H9 (cell line): ENCODE data around the gene ABTB1. TPM values are rescaled to one million over a fixed set of nuclear protein-coding genes. Genes with fewer than 3 reads are reported as not detected.

Source experiments
- DNase-seq: peaks from one replicate; pipeline ENCODE4 v3.0.0-alpha.2; 2017
- H2AFZ ChIP-seq: one replicate; pipeline ENCODE4 v1.6.1; 2013; ENCODE audit warnings: mild to moderate bottlenecking, low read length, control low read depth, moderate library complexity
- H2AK5ac ChIP-seq: 2 replicates; pipeline ENCODE4 v1.6.1; 2013; ENCODE audit warnings: low read length, control low read depth, mixed read lengths; ENCODE audit not compliant: insufficient read length
- H2BK120ac ChIP-seq: one replicate; pipeline ENCODE4 v1.6.1; 2013; ENCODE audit warnings: low read depth, mild to moderate bottlenecking, low read length, control low read depth, inconsistent platforms; ENCODE audit not compliant: poor library complexity, severe bottlenecking
- H2BK12ac ChIP-seq: 2 replicates; pipeline ENCODE4 v1.6.1; 2013; ENCODE audit warnings: low read length, control low read depth, mixed read lengths, low read depth; ENCODE audit not compliant: insufficient read length
- H2BK15ac ChIP-seq: 2 replicates; pipeline ENCODE4 v1.6.1; 2013; ENCODE audit warnings: low read depth, low read length, control low read depth
- H2BK20ac ChIP-seq: one replicate; pipeline ENCODE4 v1.6.1; 2013; ENCODE audit warnings: low read depth, mild to moderate bottlenecking, low read length, control low read depth, inconsistent platforms; ENCODE audit not compliant: poor library complexity, severe bottlenecking
- H2BK5ac ChIP-seq: 2 replicates; pipeline ENCODE4 v1.6.1; 2013; ENCODE audit warnings: low read length, control low read depth, mixed read lengths; ENCODE audit not compliant: insufficient read length
- H3K14ac ChIP-seq: 2 replicates; pipeline ENCODE4 v1.6.1; 2013; ENCODE audit warnings: low read length, control low read depth; ENCODE audit not compliant: insufficient read depth
- H3K18ac ChIP-seq: 2 replicates; pipeline ENCODE4 v1.6.1; 2013; ENCODE audit warnings: low read depth, mild to moderate bottlenecking, mixed read lengths, low read length, control low read depth; ENCODE audit not compliant: insufficient read length
- H3K23ac ChIP-seq: 2 replicates; pipeline ENCODE4 v1.6.1; 2013; ENCODE audit warnings: low read length, control low read depth, mixed read lengths, low read depth; ENCODE audit not compliant: insufficient read length
- H3K23me2 ChIP-seq: 2 replicates; pipeline ENCODE4 v1.6.1; 2013; ENCODE audit warnings: low read depth, mild to moderate bottlenecking, mixed read lengths, low read length, control low read depth; ENCODE audit not compliant: insufficient read length, poor library complexity, severe bottlenecking
- H3K27ac ChIP-seq: 2 replicates; pipeline ENCODE4 v1.5.1; 2013; ENCODE audit warnings: low read length, control low read depth, mixed read lengths, low read depth; ENCODE audit not compliant: insufficient read length
- H3K27me3 ChIP-seq: 2 replicates; pipeline ENCODE4 v1.6.1; 2013; ENCODE audit warnings: low read length, control low read depth, inconsistent platforms; ENCODE audit not compliant: insufficient read depth
- H3K4ac ChIP-seq: 2 replicates; pipeline ENCODE4 v1.6.1; 2013; ENCODE audit warnings: low read depth, mild to moderate bottlenecking, control low read depth, inconsistent platforms, low read length, moderate library complexity
- H3K4me1 ChIP-seq: 2 replicates; pipeline ENCODE4 v1.6.1; 2013; ENCODE audit warnings: low read length, control low read depth, inconsistent platforms; ENCODE audit not compliant: insufficient read depth
- H3K4me2 ChIP-seq: 2 replicates; pipeline ENCODE4 v1.6.1; 2013; ENCODE audit warnings: low read length, control low read depth, mixed read lengths; ENCODE audit not compliant: insufficient read length, insufficient read depth
- H3K56ac ChIP-seq: 2 replicates; pipeline ENCODE4 v1.6.1; 2013; ENCODE audit warnings: low read depth, mild to moderate bottlenecking, mixed read lengths, low read length, control low read depth; ENCODE audit not compliant: insufficient read length
- H3K79me1 ChIP-seq: 2 replicates; pipeline ENCODE4 v1.6.1; 2013; ENCODE audit warnings: low read depth, mild to moderate bottlenecking, moderate library complexity, low read length, control low read depth, inconsistent platforms; ENCODE audit not compliant: insufficient read depth, poor library complexity, severe bottlenecking
- H3K79me2 ChIP-seq: 2 replicates; pipeline ENCODE4 v1.6.1; 2013; ENCODE audit warnings: low read length, control low read depth, inconsistent platforms; ENCODE audit not compliant: insufficient read depth
- H3K9ac ChIP-seq: 2 replicates; pipeline ENCODE4 v1.6.1; 2013; ENCODE audit warnings: low read length, control low read depth, mixed read lengths; ENCODE audit not compliant: insufficient read length; ENCODE audit errors: extremely low read depth
- H3K9me3 ChIP-seq: one replicate; pipeline ENCODE4 v1.6.1; 2013; ENCODE audit warnings: low read depth, low read length, inconsistent platforms; ENCODE audit not compliant: control insufficient read depth
- H3T11ph ChIP-seq: one replicate; pipeline ENCODE4 v1.6.1; 2013; ENCODE audit warnings: mild to moderate bottlenecking, low read length, control low read depth, inconsistent platforms
- H4K20me1 ChIP-seq: one replicate; pipeline ENCODE4 v1.6.1; 2013; ENCODE audit not compliant: control insufficient read depth, insufficient read length, insufficient read depth
- H4K5ac ChIP-seq: 2 replicates; pipeline ENCODE4 v1.6.1; 2013; ENCODE audit warnings: low read depth, mild to moderate bottlenecking, mixed read lengths, low read length, control low read depth; ENCODE audit not compliant: insufficient read length
- H4K8ac ChIP-seq: replicated peaks from 2 replicates; pipeline ENCODE4 v1.6.1; 2013; ENCODE audit warnings: low read length, control low read depth, mixed read lengths, low read depth; ENCODE audit not compliant: insufficient read length
- H4K91ac ChIP-seq: 2 replicates; pipeline ENCODE4 v1.6.1; 2013; ENCODE audit warnings: low read depth, mild to moderate bottlenecking, moderate library complexity, mixed read lengths, low read length, control low read depth; ENCODE audit not compliant: insufficient read length
- H3K27ac Mint-ChIP-seq, 3 experiments: 2 replicates in 2 of 3; 3 replicates in 1 of 3; pipeline ENCODE4 v1.8.0; 2020 to 2021; ENCODE audit warnings: mixed read lengths in 3 of 3, mild to moderate bottlenecking in 1 of 3, moderate library complexity in 1 of 3
- H3K27me3 Mint-ChIP-seq: 2 replicates; pipeline ENCODE4 v1.8.0; 2021; ENCODE audit warnings: low read depth, mild to moderate bottlenecking, moderate library complexity, mixed read lengths
- H3K36me3 Mint-ChIP-seq, 3 experiments: 2 replicates in 2 of 3; 3 replicates in 1 of 3; pipeline ENCODE4 v1.8.0; 2020 to 2021; ENCODE audit warnings: low read depth in 3 of 3, mixed read lengths in 3 of 3; ENCODE audit not compliant: insufficient read depth in 1 of 3
- H3K4me1 Mint-ChIP-seq, 2 experiments: 2 replicates each; pipeline ENCODE4 v1.8.0; 2020; ENCODE audit warnings: mixed read lengths in 2 of 2
- H3K4me3 Mint-ChIP-seq, 2 experiments: 2 replicates in 1 of 2; 3 replicates in 1 of 2; pipeline ENCODE4 v1.8.0; 2020 to 2021; ENCODE audit warnings: mild to moderate bottlenecking in 2 of 2, mixed read lengths in 2 of 2, moderate library complexity in 1 of 2
- H3K9me3 Mint-ChIP-seq, 2 experiments: 2 replicates in 1 of 2; 3 replicates in 1 of 2; pipeline ENCODE4 v1.8.0; 2020; ENCODE audit warnings: mild to moderate bottlenecking in 2 of 2, mixed read lengths in 2 of 2, moderate library complexity in 1 of 2
- CTCF ChIP-seq: fragments of 200-600 bp; sonication (generic); conservative IDR thresholded peaks from 3 replicates; pipeline ENCODE4 v1.8.0; 2021; ENCODE audit warnings: antibody characterized with exemption, mild to moderate bottlenecking
- WGBS: extraction: QIAGEN DNeasy Blood & Tissue Kit; methylation state at CpG from one replicate; pipeline ENCODE4 v1.1.7; 2013; ENCODE audit warnings: missing lambda C conversion rate, low lambda C conversion rate, mixed read lengths; ENCODE audit not compliant: insufficient read length; ENCODE audit errors: extremely low coverage; 5-methylcytosine and 5-hydroxymethylcytosine counted together
- total RNA-seq: library from RNA; stranded (reverse); gene quantifications from 2 replicates; pipeline ENCODE4 v1.2.1, GENCODE V29; 2021

The ABTB1 gene
- total RNA-seq, 1 experiment from 2014 or later: 6.2 TPM

- Histone ChIP-seq H3K79me2 (no peaks in the 10 kb centered on the region), H2BK15ac (no peak overlapping the region), H3T11ph (no peak overlapping the region), H3K14ac (peak overlapping the region; percentile 85), H3K79me1 (no peaks in the 10 kb centered on the region), H3K4me2 (peak overlapping the region; percentile 50), H2AFZ (no peak overlapping the region), H3K9ac (peak overlapping the region; percentile 42), H3K9me3 (no peaks in the 10 kb centered on the region), H3K18ac (peak overlapping the region; percentile 45), H3K27me3 (no peaks in the 10 kb centered on the region), H3K23ac (no peak overlapping the region), H3K4me1 (no peaks in the 10 kb centered on the region), H4K8ac (no peak overlapping the region), H3K23me2 (peaks cover 10% of the 10 kb centered on the region), H3K56ac (no peak overlapping the region), H2BK5ac (no peak overlapping the region), H3K27ac (no peak overlapping the region), H2BK120ac (no peak overlapping the region), H2AK5ac (no peak overlapping the region), H3K4ac (no peak overlapping the region), H2BK12ac (no peak overlapping the region), H4K5ac (no peak overlapping the region), H2BK20ac (no peak overlapping the region), H4K91ac (no peak overlapping the region), H4K20me1 (no peaks in the 10 kb centered on the region)
- Mint-ChIP-seq H3K4me1 (peaks cover 10 to 12% of the 10 kb centered on the region in 2 experiments), H3K4me3 (peak overlapping the region; percentile 76 to 80), H3K27ac (peak overlapping the region in 1 of 3 experiments; percentile 90; a peak in 2 of 7 replicates), H3K36me3 (peaks cover 0 to 5% (median 3%) of the 10 kb centered on the region in 3 experiments; a peak in 3 of 7 replicates), H3K9me3 (no peaks in the 10 kb centered on the region), H3K27me3 (peaks cover 7% of the 10 kb centered on the region)
- TF ChIP-seq CTCF: no peak
- WGBS: no CpG with 5 or more reads among the region's 44 CpGs
- DNase-seq: no peak
These were observed 976 bp upstream of the ABTB1 start for GRCh38 chr3:127671523-127672428.
